RWPE2 (cell line): Measurements from ENCODE around the gene ERBB4.

ENCODE experiments used
- ATAC-seq: fragments of 200-7000 bp; cut with Tn5 transposase; 3 replicates; pipeline ENCODE4 v1.9.1; 2021; ENCODE audit warnings: low read depth
- DNase-seq: peaks from one replicate; pipeline ENCODE4 v3.0.0-alpha.2; 2020; ENCODE audit warnings: low spot score
- H3K27ac ChIP-seq: fragments of 450-650 bp; 2 replicates; pipeline ENCODE4 v1.5.1; 2017; ENCODE audit warnings: mild to moderate bottlenecking; ENCODE audit not compliant: poor library complexity, severe bottlenecking
- H3K27me3 ChIP-seq: fragments of 250-450 bp; sonication (Bioruptor Pico); 2 replicates; pipeline ENCODE4 v1.5.1; 2021; ENCODE audit warnings: mild to moderate bottlenecking, moderate library complexity; ENCODE audit not compliant: insufficient read depth, poor library complexity, severe bottlenecking
- H3K36me3 ChIP-seq: fragments of 250-450 bp; sonication (Bioruptor Pico); 2 replicates; pipeline ENCODE4 v1.5.1; 2020; ENCODE audit warnings: low read depth, mild to moderate bottlenecking, moderate library complexity
- H3K4me1 ChIP-seq: fragments of 250-450 bp; sonication (Bioruptor Pico); 2 replicates; pipeline ENCODE4 v1.5.1; 2021; ENCODE audit warnings: mild to moderate bottlenecking, moderate library complexity; ENCODE audit not compliant: insufficient read depth, poor library complexity, severe bottlenecking
- H3K4me3 ChIP-seq: fragments of 250-450 bp; sonication (Bioruptor Pico); 2 replicates; pipeline ENCODE4 v1.5.1; 2021; ENCODE audit warnings: mild to moderate bottlenecking, moderate library complexity; ENCODE audit not compliant: severe bottlenecking
- H3K9me3 ChIP-seq: fragments of 250-450 bp; sonication (Bioruptor Pico); 2 replicates; pipeline ENCODE4 v1.5.1; 2021; ENCODE audit warnings: mild to moderate bottlenecking, moderate library complexity; ENCODE audit not compliant: severe bottlenecking
- TF ChIP-seq, protein P1 (sequence below): fragments of 450-650 bp; IDR thresholded peaks from one replicate; pipeline ENCODE4 v1.5.1; 2017; ENCODE audit warnings: mild to moderate bottlenecking, moderate library complexity; ENCODE audit not compliant: poor library complexity, severe bottlenecking

The ERBB4 gene

DNA sequence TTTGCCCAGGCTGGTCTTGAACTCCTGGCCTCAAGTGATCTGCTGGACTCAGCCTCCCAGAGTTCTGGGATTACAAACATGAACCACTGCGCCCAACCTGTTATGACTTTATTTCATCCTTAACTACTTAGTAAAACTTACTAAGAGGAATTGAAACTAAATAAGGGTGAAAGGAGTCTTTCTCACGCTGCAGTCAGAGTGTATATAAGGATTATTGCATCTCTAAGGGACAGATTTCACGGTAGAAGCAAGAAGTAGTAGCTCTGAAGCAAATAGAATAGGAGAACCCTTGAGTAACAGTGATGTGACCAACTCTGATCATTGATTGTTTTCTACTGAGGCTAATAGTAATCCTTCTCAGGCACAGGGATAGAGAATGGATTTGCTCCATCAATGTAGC, 1022.1 kb downstream of the ERBB4 start:
- DNase-seq (no peak), ATAC-seq (no peak)
- Histone ChIP-seq H3K4me1 (no peaks in the 10 kb centered on the region), H3K36me3 (no peaks in the 10 kb centered on the region), H3K27ac (no peak overlapping the region), H3K27me3 (no peaks in the 10 kb centered on the region), H3K4me3 (no peak overlapping the region), H3K9me3 (no peaks in the 10 kb centered on the region)
- TF ChIP-seq, protein P1, sequence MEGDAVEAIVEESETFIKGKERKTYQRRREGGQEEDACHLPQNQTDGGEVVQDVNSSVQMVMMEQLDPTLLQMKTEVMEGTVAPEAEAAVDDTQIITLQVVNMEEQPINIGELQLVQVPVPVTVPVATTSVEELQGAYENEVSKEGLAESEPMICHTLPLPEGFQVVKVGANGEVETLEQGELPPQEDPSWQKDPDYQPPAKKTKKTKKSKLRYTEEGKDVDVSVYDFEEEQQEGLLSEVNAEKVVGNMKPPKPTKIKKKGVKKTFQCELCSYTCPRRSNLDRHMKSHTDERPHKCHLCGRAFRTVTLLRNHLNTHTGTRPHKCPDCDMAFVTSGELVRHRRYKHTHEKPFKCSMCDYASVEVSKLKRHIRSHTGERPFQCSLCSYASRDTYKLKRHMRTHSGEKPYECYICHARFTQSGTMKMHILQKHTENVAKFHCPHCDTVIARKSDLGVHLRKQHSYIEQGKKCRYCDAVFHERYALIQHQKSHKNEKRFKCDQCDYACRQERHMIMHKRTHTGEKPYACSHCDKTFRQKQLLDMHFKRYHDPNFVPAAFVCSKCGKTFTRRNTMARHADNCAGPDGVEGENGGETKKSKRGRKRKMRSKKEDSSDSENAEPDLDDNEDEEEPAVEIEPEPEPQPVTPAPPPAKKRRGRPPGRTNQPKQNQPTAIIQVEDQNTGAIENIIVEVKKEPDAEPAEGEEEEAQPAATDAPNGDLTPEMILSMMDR = no peak

DNA sequence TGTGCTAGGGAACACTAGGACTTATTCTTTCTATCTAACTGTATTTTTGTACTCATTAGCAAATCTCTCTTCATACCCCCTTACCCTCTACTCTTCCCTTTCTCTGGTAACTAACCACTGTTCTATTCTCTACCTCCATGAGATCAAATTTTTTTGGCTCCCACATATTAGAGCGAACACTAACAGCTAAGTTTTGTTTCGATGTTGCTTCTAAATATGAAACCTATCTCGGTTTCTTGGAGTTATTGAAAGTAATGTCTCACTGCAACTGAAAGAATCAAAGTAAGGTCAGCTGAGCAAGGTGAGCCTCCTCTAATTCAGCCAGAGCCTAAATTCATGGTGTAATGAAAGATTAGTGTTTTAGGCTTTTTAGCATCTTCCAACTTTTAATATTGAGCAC, 1024.6 kb downstream of the ERBB4 start:
- TF ChIP-seq, protein P1 = no peak
- ATAC-seq (no peak), DNase-seq (no peak)
- Histone ChIP-seq H3K27ac (no peak overlapping the region), H3K36me3 (no peaks in the 10 kb centered on the region), H3K9me3 (no peaks in the 10 kb centered on the region), H3K4me1 (no peaks in the 10 kb centered on the region), H3K4me3 (no peak overlapping the region), H3K27me3 (no peaks in the 10 kb centered on the region)

- Histone ChIP-seq H3K27me3 (no peaks in the 10 kb centered on the region), H3K9me3 (no peaks in the 10 kb centered on the region), H3K36me3 (no peaks in the 10 kb centered on the region), H3K4me1 (no peaks in the 10 kb centered on the region), H3K4me3 (no peak overlapping the region), H3K27ac (no peak overlapping the region)
- TF ChIP-seq, protein P1 = no peak
- DNase-seq (no peak), ATAC-seq (no peak)
Measured at GRCh38 chr2:211513446-211513845, 1025.2 kb downstream of the ERBB4 start.

DNA sequence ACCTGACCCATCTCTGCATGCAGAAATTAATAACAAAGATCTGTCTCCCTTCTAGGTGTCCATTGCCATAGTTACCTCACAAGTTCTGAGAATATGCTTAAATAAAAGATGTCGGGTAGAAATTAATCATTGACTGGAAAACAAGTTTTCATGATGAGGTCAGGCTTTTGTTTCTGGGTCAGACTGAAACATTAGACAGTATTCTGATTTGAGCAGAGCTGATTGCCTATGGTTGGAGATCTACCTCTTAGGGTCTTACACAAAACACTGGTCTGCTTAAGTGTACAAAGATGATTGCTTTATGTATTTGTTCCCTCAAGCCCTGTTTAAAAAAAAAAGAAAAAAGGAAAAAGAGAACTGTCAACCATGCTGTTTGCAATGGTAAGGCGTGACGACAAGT, 1025.8 kb downstream of the ERBB4 start:
- no peak overlapping the region for H3K27ac ChIP-seq
- H3K4me1 ChIP-seq = no peaks in the 10 kb centered on the region
- H3K4me3 ChIP-seq = no peak overlapping the region
- H3K36me3 ChIP-seq = no peaks in the 10 kb centered on the region
- ATAC-seq = no peak
- no peaks in the 10 kb centered on the region for H3K27me3 ChIP-seq
- no peak for DNase-seq
- TF ChIP-seq, protein P1 = no peak
- no peaks in the 10 kb centered on the region for H3K9me3 ChIP-seq

GRCh38 chr2:211503856-211504255, 1034.7 kb downstream of the ERBB4 start:
- DNase-seq (no peak), ATAC-seq (no peak)
- H3K4me3 ChIP-seq = no peak overlapping the region
- H3K36me3 ChIP-seq = no peaks in the 10 kb centered on the region
- no peak overlapping the region for H3K27ac ChIP-seq
- H3K9me3 ChIP-seq = no peaks in the 10 kb centered on the region
- no peaks in the 10 kb centered on the region for H3K27me3 ChIP-seq
- H3K4me1 ChIP-seq = no peaks in the 10 kb centered on the region
- TF ChIP-seq, protein P1 = no peak
